ENCODE measurements around the gene NHLH1. TPM values are rescaled to one million over a fixed set of nuclear protein-coding genes. Genes with fewer than 3 reads are reported as not detected.

The NHLH1 gene
- total and polyA plus RNA-seq, 2 of the 13 experiments (the other 11 are each of a cell fraction or from before 2014, with no cell fraction given): 0.11 to 0.57 TPM

GRCh38 chr1:160342953-160343869 is 23.7 kb upstream of the NHLH1 start, which contains the start of the genes COPA and NCSTN (continued):
- TF ChIP-seq NFATC3 (CRISPR knock-in tag; IDR thresholded peaks at IDR 0.05) (no peak), ATF1 (CRISPR knock-in tag; IDR thresholded peaks at IDR 0.05) (peak; percentile 82), ZMAT5 (CRISPR knock-in tag; IDR thresholded peaks at IDR 0.05; ENCODE audit: borderline replicate concordance, low read depth) (no peak), ZNF598 (CRISPR knock-in tag; IDR thresholded peaks at IDR 0.05; ENCODE audit: borderline replicate concordance) (peak; percentile 90), NFAT5 (CRISPR knock-in tag; IDR thresholded peaks at IDR 0.05) (peak; percentile 46; the same call in 1 of the 2 replicates), ZNF274 (CRISPR knock-in tag; IDR thresholded peaks at IDR 0.05) (peak; percentile 78; the same call in 1 of the 2 replicates), NCOR1 (IDR thresholded peaks at IDR 0.05; ENCODE audit: borderline replicate concordance, low read length) (0 out of 2 replicates have a peak, but pooled peaks have one; percentile 27), PRPF4 (IDR thresholded peaks at IDR 0.05; ENCODE audit: low read depth, low read length, poor library complexity, severe bottlenecking) (no peak), ZGPAT (CRISPR knock-in tag; IDR thresholded peaks at IDR 0.05) (peak; percentile 85), UBTF (CRISPR knock-in tag; IDR thresholded peaks at IDR 0.05) (peak; percentile 49; the same call in 1 of the 2 replicates), SP4 (CRISPR knock-in tag; IDR thresholded peaks at IDR 0.05) (peak; percentile 76), ZNF503 (CRISPR knock-in tag; IDR thresholded peaks at IDR 0.05) (peak; percentile 56; the same call in 1 of the 2 replicates), ZNF484 (CRISPR knock-in tag; IDR thresholded peaks at IDR 0.05; ENCODE audit: borderline replicate concordance, low read depth) (no peak), TBX3 (IDR thresholded peaks at IDR 0.05; ENCODE audit: borderline replicate concordance) (peak; percentile 70; the same call in 1 of the 2 replicates), MED13 (CRISPR knock-in tag; IDR thresholded peaks at IDR 0.05) (no peak), MEF2D (CRISPR knock-in tag; IDR thresholded peaks at IDR 0.05) (peak; percentile 84)
